Endothelial cell of umbilical vein (primary cell): ENCODE data around the gene ZNFX1.

Source experiments
- EZH2 ChIP-seq: IDR thresholded peaks from 2 replicates; pipeline ENCODE4 v1.6.1; 2012; ENCODE audit warnings: borderline replicate concordance, low read depth, mild to moderate bottlenecking, moderate library complexity, low read length, inconsistent platforms; ENCODE audit not compliant: severe bottlenecking
- FOS ChIP-seq: IDR thresholded peaks from 2 replicates; pipeline ENCODE4 v1.6.1; 2011; ENCODE audit warnings: mild to moderate bottlenecking, low read length, moderate library complexity, borderline replicate concordance; ENCODE audit not compliant: insufficient read depth
- JUN ChIP-seq: IDR thresholded peaks from 2 replicates; pipeline ENCODE4 v1.6.1; 2011; ENCODE audit warnings: borderline replicate concordance, low read depth; ENCODE audit not compliant: insufficient read length, insufficient read depth
- MYC ChIP-seq: IDR thresholded peaks from one replicate; pipeline ENCODE4 v1.6.1; 2011; ENCODE audit warnings: mild to moderate bottlenecking, low read depth, low read length
- POLR2A ChIP-seq: IDR thresholded peaks from 2 replicates; pipeline ENCODE4 v1.6.1; 2012; ENCODE audit warnings: low read depth, mild to moderate bottlenecking, control low read depth, low read length
- POLR2AphosphoS5 ChIP-seq: IDR thresholded peaks from 2 replicates; pipeline ENCODE4 v1.6.1; 2012; ENCODE audit warnings: low read depth, mild to moderate bottlenecking, control low read depth, low read length, moderate library complexity; ENCODE audit not compliant: insufficient read depth
- TF ChIP-seq, protein P1 (sequence below), 2 donors: IDR thresholded peaks; 1 replicate in 1 of 2; 2 replicates in 1 of 2; pipeline ENCODE4 v1.5.1; 2011; ENCODE audit warnings: low read length in 2 of 2, mild to moderate bottlenecking in 2 of 2, moderate library complexity in 2 of 2, control low read depth in 1 of 2, inconsistent platforms in 1 of 2, low read depth in 1 of 2; ENCODE audit not compliant: insufficient read depth in 1 of 2; ENCODE audit errors: extremely low read depth in 1 of 2
- TF ChIP-seq, protein P2 (sequence below): IDR thresholded peaks from 2 replicates; pipeline ENCODE4 v1.6.1; 2011; ENCODE audit not compliant: insufficient read depth, insufficient read length

- TF ChIP-seq POLR2A (no peak), POLR2AphosphoS5 (no peak), MYC (no peak), EZH2 (no peak), FOS (no peak), JUN (no peak)
- TF ChIP-seq, protein P1, sequence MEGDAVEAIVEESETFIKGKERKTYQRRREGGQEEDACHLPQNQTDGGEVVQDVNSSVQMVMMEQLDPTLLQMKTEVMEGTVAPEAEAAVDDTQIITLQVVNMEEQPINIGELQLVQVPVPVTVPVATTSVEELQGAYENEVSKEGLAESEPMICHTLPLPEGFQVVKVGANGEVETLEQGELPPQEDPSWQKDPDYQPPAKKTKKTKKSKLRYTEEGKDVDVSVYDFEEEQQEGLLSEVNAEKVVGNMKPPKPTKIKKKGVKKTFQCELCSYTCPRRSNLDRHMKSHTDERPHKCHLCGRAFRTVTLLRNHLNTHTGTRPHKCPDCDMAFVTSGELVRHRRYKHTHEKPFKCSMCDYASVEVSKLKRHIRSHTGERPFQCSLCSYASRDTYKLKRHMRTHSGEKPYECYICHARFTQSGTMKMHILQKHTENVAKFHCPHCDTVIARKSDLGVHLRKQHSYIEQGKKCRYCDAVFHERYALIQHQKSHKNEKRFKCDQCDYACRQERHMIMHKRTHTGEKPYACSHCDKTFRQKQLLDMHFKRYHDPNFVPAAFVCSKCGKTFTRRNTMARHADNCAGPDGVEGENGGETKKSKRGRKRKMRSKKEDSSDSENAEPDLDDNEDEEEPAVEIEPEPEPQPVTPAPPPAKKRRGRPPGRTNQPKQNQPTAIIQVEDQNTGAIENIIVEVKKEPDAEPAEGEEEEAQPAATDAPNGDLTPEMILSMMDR (IDR thresholded peaks at IDR 0.05; ENCODE audit: extremely low read depth in 1 of 2, insufficient read depth in 1 of 2, low read depth in 1 of 2, low read length in 2 of 2), result no peak
- TF ChIP-seq, protein P2, sequence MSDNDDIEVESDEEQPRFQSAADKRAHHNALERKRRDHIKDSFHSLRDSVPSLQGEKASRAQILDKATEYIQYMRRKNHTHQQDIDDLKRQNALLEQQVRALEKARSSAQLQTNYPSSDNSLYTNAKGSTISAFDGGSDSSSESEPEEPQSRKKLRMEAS, result no peak
These were observed 47.2 kb downstream of the ZNFX1 start for GRCh38 chr20:49230561-49231133.
